ENCODE measurements around the gene PAK4. TPM values are rescaled to one million over a fixed set of nuclear protein-coding genes. Genes with fewer than 3 reads are reported as not detected.
A peak's percentile ranks its signal among the peaks of the same experiment; 100 is the strongest.

The PAK4 gene
- total RNA-seq, 1 experiment from 2014 or later: 63.1 TPM

DNA sequence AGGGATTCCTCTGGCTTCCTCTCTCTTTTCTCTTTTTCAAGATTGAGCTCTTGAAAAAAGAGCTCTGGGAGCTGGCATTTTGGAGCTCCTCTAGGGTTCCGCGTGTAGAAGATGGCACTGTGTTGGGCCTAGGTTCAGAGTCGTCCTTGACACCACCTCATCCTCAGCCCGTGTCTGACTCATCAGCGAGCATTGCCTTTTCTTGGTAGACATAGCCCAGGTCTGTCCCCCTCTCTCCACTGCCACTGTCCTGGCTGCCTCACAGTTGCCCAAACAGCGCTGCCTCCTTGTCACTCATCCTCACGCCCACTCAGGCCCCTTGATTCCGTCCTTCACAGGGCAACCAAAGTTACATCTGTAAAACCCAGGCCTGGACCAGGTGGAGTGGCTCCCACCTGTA lies 24.6 kb downstream of the PAK4 start:
- Mint-ChIP-seq H3K4me3 (no peak overlapping the region), H3K27ac (peak overlapping the region; percentile 34 to 80 (median 68); a peak in 2 of 7 replicates), H3K4me1 (peaks cover 40 to 64% of the 10 kb centered on the region in 2 experiments), H3K36me3 (ENCODE audit: insufficient read depth in 1 of 3, low read depth in 3 of 3) (peaks cover 8 to 14% (median 9%) of the 10 kb centered on the region in 3 experiments; a peak in 5 of 7 replicates), H3K9me3 (peaks cover 7 to 9% of the 10 kb centered on the region in 2 experiments; a peak in 4 of 5 replicates), H3K27me3 (ENCODE audit: low read depth) (no peaks in the 10 kb centered on the region)
- Histone ChIP-seq H4K8ac (replicated peaks; ENCODE audit: insufficient read length, low read depth, low read length) (no peak overlapping the region), H3K18ac (ENCODE audit: insufficient read length, low read depth, low read length) (no peak overlapping the region), H3K27me3 (ENCODE audit: insufficient read depth, low read length) (no peaks in the 10 kb centered on the region), H3K9ac (ENCODE audit: extremely low read depth, insufficient read length, low read length) (no peak overlapping the region), H3K27ac (ENCODE audit: insufficient read length, low read depth, low read length) (no peak overlapping the region), H2BK12ac (ENCODE audit: insufficient read length, low read depth, low read length) (no peak overlapping the region), H3K79me1 (ENCODE audit: insufficient read depth, low read depth, low read length, poor library complexity, severe bottlenecking) (no peaks in the 10 kb centered on the region), H3K4me2 (ENCODE audit: insufficient read depth, insufficient read length, low read length) (no peak overlapping the region), H2BK15ac (ENCODE audit: low read depth, low read length) (no peak overlapping the region), H3K4ac (ENCODE audit: low read depth, low read length) (no peak overlapping the region), H3K4me1 (ENCODE audit: insufficient read depth, low read length) (peaks cover 9% of the 10 kb centered on the region), H3K9me3 (ENCODE audit: control insufficient read depth, low read depth, low read length) (no peaks in the 10 kb centered on the region), H2BK20ac (ENCODE audit: low read depth, low read length, poor library complexity, severe bottlenecking) (no peak overlapping the region), H4K91ac (ENCODE audit: insufficient read length, low read depth, low read length) (no peak overlapping the region), H2BK120ac (ENCODE audit: low read depth, low read length, poor library complexity, severe bottlenecking) (no peak overlapping the region), H3K56ac (ENCODE audit: insufficient read length, low read depth, low read length) (no peak overlapping the region), H2BK5ac (ENCODE audit: insufficient read length, low read length) (no peak overlapping the region), H3K14ac (ENCODE audit: insufficient read depth, low read length) (no peak overlapping the region), H3K23me2 (ENCODE audit: insufficient read length, low read depth, low read length, poor library complexity, severe bottlenecking) (no peaks in the 10 kb centered on the region), H2AFZ (ENCODE audit: low read length) (no peak overlapping the region), H3K79me2 (ENCODE audit: insufficient read depth, low read length) (0 out of 2 replicates have a peak, but pooled peaks cover 2% of the 10 kb centered on the region), H3K23ac (ENCODE audit: insufficient read length, low read depth, low read length) (no peak overlapping the region), H4K5ac (ENCODE audit: insufficient read length, low read depth, low read length) (no peak overlapping the region), H2AK5ac (ENCODE audit: insufficient read length, low read length) (no peak overlapping the region), H4K20me1 (ENCODE audit: control insufficient read depth, insufficient read depth, insufficient read length) (no peaks in the 10 kb centered on the region), H3T11ph (ENCODE audit: low read length) (no peak overlapping the region)
- WGBS (ENCODE audit: extremely low coverage, insufficient read length, low lambda C conversion rate): no CpG with 5 or more reads among the region's 8 CpGs
- no peak for DNase-seq
- TF ChIP-seq, protein P1, sequence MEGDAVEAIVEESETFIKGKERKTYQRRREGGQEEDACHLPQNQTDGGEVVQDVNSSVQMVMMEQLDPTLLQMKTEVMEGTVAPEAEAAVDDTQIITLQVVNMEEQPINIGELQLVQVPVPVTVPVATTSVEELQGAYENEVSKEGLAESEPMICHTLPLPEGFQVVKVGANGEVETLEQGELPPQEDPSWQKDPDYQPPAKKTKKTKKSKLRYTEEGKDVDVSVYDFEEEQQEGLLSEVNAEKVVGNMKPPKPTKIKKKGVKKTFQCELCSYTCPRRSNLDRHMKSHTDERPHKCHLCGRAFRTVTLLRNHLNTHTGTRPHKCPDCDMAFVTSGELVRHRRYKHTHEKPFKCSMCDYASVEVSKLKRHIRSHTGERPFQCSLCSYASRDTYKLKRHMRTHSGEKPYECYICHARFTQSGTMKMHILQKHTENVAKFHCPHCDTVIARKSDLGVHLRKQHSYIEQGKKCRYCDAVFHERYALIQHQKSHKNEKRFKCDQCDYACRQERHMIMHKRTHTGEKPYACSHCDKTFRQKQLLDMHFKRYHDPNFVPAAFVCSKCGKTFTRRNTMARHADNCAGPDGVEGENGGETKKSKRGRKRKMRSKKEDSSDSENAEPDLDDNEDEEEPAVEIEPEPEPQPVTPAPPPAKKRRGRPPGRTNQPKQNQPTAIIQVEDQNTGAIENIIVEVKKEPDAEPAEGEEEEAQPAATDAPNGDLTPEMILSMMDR (conservative IDR thresholded peaks at IDR 0.05): no peak

Data from H9 (cell line).